Skeletal muscle tissue (tissue), 5 donors: ENCODE measurements around the gene CNTN6. TPM values are rescaled to one million over a fixed set of nuclear protein-coding genes. Genes with fewer than 3 reads are reported as not detected.

Source experiments
- H3K27ac ChIP-seq: one replicate; pipeline ENCODE4 v1.7.0; 2013; ENCODE audit warnings: mild to moderate bottlenecking, low read depth, low read length, inconsistent platforms
- H3K27me3 ChIP-seq, 3 donors: one replicate each; pipeline ENCODE4 v1.7.0; 2013; ENCODE audit warnings: low read length in 3 of 3; ENCODE audit not compliant: control insufficient read depth in 3 of 3, insufficient read depth in 3 of 3
- H3K36me3 ChIP-seq, 3 donors: one replicate each; pipeline ENCODE4 v1.7.0; 2013; ENCODE audit warnings: low read length in 3 of 3; ENCODE audit not compliant: control insufficient read depth in 3 of 3, insufficient read depth in 3 of 3
- H3K4me1 ChIP-seq, 3 donors: one replicate each; pipeline ENCODE4 v1.7.0; 2013; ENCODE audit warnings: low read length in 3 of 3, mild to moderate bottlenecking in 3 of 3; ENCODE audit not compliant: control insufficient read depth in 3 of 3, insufficient read depth in 3 of 3
- H3K4me3 ChIP-seq, 3 donors: one replicate each; pipeline ENCODE4 v1.7.0; 2013; ENCODE audit warnings: low read length in 3 of 3
- H3K9ac ChIP-seq, 3 donors: one replicate each; pipeline ENCODE4 v1.7.0; 2013; ENCODE audit warnings: low read length in 3 of 3, mild to moderate bottlenecking in 3 of 3, moderate library complexity in 2 of 3, low read depth in 1 of 3
- H3K9me3 ChIP-seq, 3 donors: one replicate each; pipeline ENCODE4 v1.7.0; 2013; ENCODE audit warnings: low read length in 3 of 3; ENCODE audit not compliant: control insufficient read depth in 3 of 3
- small RNA-seq: library from RNA; depleted of rRNA; stranded (forward); fragments of <200 nt; gene quantifications from one replicate; pipeline ENCODE3, GENCODE V24; 2014
- total RNA-seq: library from RNA; depleted of rRNA; stranded (reverse); fragments of >200 nt; gene quantifications from one replicate; pipeline ENCODE4 v1.2.3, GENCODE V29; 2014
- donor health status: Osteomylitis.

CNTN6 gene
- total RNA-seq, 1 donor from 2014 or later: 2.1 TPM

DNA sequence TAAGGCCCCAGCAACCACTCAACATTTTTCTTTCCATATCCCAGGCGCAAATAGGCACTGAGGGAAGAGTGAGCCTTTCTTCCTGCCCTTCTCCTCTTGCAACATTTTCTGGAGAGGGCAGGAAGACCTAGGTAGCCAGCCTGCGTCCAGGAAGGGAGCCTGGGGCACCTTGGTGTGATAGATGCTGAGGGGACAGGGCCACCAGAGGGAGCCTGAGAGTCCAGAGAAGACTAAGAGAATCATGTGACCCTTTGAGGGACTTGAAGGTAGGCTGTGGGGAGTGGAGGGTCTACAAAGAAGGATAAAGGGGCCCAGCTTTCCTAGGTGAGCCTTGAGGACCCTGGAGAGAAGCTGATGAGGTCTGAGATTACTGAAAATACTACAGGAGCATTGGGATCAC lies 346.6 kb downstream of the CNTN6 start:
- Histone ChIP-seq H3K4me3 (no peak overlapping the region), H3K36me3 (no peaks in the 10 kb centered on the region), H3K9me3 (peaks cover 0 to 3% (median 0%) of the 10 kb centered on the region in 3 donors), H3K9ac (no peak overlapping the region), H3K27ac (no peak overlapping the region), H3K4me1 (no peaks in the 10 kb centered on the region), H3K27me3 (no peaks in the 10 kb centered on the region)

DNA sequence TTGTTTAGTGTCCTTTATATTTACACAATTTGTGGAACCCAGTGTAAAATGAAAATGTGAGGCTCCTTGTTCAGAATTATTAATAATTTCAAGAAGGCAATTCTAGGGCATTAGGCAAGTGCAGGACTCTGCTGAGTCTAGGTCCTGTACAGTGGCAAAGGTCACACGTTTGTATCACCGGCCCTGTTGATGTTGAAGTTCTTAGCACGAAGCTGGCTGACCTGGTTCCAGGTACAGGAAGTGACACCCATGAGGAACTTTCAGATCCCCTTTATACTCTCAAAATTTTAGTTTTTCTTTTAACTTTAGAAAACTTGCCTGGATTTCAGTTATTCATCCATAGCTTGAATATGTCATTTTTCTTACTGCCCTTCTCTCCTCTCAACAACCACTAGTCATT lies 349.4 kb downstream of the CNTN6 start:
- no peak overlapping the region for H3K27ac ChIP-seq
- H3K36me3 ChIP-seq: no peaks in the 10 kb centered on the region
- no peaks in the 10 kb centered on the region for H3K4me1 ChIP-seq
- H3K9ac ChIP-seq: no peak overlapping the region
- no peak overlapping the region for H3K4me3 ChIP-seq
- no peaks in the 10 kb centered on the region for H3K27me3 ChIP-seq
- H3K9me3 ChIP-seq: peaks cover 0 to 3% (median 0%) of the 10 kb centered on the region in 3 donors

GRCh38 chr3:1444195-1444594 lies 351.4 kb downstream of the CNTN6 start:
- H3K9ac ChIP-seq: no peak overlapping the region
- no peak overlapping the region for H3K4me3 ChIP-seq
- no peak overlapping the region for H3K27ac ChIP-seq
- H3K36me3 ChIP-seq: no peaks in the 10 kb centered on the region
- no peaks in the 10 kb centered on the region for H3K27me3 ChIP-seq
- no peaks in the 10 kb centered on the region for H3K9me3 ChIP-seq
- no peaks in the 10 kb centered on the region for H3K4me1 ChIP-seq

DNA sequence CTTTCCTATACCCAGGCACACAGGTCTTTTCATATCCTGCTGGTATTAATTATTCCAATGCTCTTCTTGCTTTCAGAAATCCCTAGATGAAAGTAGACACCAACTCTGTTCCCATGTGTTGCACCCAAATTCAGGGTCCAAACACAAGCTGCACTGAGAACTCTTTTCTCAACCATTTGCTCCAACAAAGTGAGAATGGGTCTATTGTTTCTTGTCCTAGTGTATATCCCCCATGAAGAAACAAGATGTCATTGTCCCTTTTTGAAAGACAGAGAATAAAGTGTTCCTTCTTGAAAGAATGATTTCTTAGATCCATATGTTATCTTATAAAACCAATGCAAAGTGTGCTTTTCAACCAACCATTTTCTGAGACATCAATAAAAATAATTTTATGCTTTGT lies 353.7 kb downstream of the CNTN6 start:
- Histone ChIP-seq H3K36me3 (no peaks in the 10 kb centered on the region), H3K4me1 (no peaks in the 10 kb centered on the region), H3K4me3 (no peak overlapping the region), H3K27ac (no peak overlapping the region), H3K9ac (no peak overlapping the region), H3K9me3 (no peaks in the 10 kb centered on the region), H3K27me3 (no peaks in the 10 kb centered on the region)

- no peaks in the 10 kb centered on the region for H3K9me3 ChIP-seq
- H3K4me1 ChIP-seq: no peaks in the 10 kb centered on the region
- H3K27me3 ChIP-seq: no peaks in the 10 kb centered on the region
- H3K9ac ChIP-seq: no peak overlapping the region
- H3K27ac ChIP-seq: no peak overlapping the region
- H3K36me3 ChIP-seq: no peaks in the 10 kb centered on the region
- no peak overlapping the region for H3K4me3 ChIP-seq
These were observed 354.6 kb downstream of the CNTN6 start for GRCh38 chr3:1447452-1447851.

- no peaks in the 10 kb centered on the region for H3K27me3 ChIP-seq
- no peaks in the 10 kb centered on the region for H3K4me1 ChIP-seq
- H3K36me3 ChIP-seq: no peaks in the 10 kb centered on the region
- no peak overlapping the region for H3K9ac ChIP-seq
- no peak overlapping the region for H3K27ac ChIP-seq
- H3K9me3 ChIP-seq: no peaks in the 10 kb centered on the region
- no peak overlapping the region for H3K4me3 ChIP-seq
These were observed 355.6 kb downstream of the CNTN6 start for GRCh38 chr3:1448443-1448842.

Small RNAs within 50 kb of the gene (small RNA-seq; reads per million reads assigned to genes)
- gene CRB3P1: not detected
- gene RN7SL120P: not detected
